ENCODE results near the gene LY6G5C.

DNA sequence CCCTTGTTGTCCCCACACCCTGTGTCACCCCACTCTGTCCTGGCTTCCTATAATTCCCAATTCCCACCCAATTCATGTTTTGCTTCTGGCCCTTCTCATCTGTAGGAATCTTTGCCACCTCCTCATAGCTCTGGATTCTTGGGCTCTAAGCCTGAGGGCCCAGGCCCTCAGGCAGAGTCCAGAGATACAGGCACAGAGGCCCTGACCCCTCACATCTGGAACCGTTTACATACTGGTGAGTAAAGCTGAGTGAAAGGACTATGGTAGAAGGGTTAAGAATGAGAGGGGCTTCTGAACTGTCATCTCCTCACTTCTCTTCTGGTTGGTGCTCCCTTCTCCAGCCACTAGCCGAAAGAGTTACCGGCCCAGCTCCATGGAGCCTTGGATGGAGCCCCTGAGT is 46.7 kb downstream of the LY6G5C start:
- TF ChIP-seq CTCF (IDR thresholded peaks at IDR 0.05 in 2 of 3, conservative IDR thresholded peaks at IDR 0.05 in 1 of 3; ENCODE audit: borderline replicate concordance in 1 of 3, insufficient read depth in 1 of 3, low read depth in 2 of 3, low read length in 2 of 3) (no peak), POLR2A (IDR thresholded peaks at IDR 0.05; ENCODE audit: borderline replicate concordance, extremely low read depth, insufficient read depth, insufficient read length) (no peak), POLR2AphosphoS5 (IDR thresholded peaks at IDR 0.05; ENCODE audit: low read depth, low read length) (no peak)
- TF ChIP-seq, protein P1, sequence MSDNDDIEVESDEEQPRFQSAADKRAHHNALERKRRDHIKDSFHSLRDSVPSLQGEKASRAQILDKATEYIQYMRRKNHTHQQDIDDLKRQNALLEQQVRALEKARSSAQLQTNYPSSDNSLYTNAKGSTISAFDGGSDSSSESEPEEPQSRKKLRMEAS (IDR thresholded peaks at IDR 0.05) = no peak
